Measurements from ENCODE around the gene MTMR4.
"Not testable (repeated sequence)": the region's sequence is repeated elsewhere in the genome, so short reads cannot be mapped to it uniquely, and the experiment has no call there.

The MTMR4 gene

DNA sequence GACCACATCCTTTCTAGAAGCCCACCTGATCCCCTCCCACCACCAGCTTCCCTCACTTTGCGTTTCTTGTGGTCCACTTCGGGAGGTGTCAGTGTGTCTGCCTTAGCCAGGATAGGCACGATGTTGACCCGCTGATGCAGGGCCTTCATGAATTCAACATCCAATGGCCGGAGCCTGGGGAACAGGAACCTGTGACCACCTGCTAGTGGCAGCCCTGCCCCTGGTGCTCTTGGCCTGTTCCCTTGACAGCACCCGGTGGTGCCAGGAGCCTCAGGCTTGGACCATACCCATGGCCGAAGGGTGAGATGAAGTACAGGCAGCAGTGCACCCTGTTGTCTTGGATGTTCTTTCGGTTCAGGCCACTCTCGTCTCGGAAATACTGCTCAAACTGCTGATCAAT, 7.2 kb upstream of the MTMR4 start:
- no peak for DNase-seq

DNA sequence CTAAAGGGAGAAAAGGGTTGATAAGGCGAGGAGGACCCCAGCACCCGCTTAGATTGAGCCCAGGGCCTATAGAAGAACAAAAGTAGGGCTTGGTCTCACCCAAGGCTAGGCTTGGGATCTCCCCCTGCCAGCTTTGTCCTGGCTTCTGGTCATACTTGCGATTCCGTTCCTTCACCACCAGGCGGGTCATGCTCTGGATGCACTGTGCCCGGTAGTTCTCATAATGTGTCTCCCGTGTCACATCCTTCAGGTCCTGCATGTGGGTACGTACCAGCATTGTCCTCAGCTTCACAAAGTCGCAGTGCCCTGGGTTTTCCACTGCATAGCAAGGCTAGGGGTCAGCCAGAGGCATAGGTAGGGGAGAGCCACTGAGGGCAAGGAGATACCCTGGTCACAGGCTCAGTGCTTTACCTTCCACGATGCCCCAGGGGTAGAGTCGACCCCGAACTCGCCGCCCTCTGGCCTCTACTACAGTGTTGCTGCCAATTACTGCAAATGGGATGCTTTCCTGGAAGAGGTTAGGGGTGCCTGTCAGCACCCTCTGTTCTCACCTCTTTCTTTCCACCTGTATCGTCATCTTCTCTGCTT, 6.5 kb upstream of the MTMR4 start:
- DNase-seq: no peak

DNA sequence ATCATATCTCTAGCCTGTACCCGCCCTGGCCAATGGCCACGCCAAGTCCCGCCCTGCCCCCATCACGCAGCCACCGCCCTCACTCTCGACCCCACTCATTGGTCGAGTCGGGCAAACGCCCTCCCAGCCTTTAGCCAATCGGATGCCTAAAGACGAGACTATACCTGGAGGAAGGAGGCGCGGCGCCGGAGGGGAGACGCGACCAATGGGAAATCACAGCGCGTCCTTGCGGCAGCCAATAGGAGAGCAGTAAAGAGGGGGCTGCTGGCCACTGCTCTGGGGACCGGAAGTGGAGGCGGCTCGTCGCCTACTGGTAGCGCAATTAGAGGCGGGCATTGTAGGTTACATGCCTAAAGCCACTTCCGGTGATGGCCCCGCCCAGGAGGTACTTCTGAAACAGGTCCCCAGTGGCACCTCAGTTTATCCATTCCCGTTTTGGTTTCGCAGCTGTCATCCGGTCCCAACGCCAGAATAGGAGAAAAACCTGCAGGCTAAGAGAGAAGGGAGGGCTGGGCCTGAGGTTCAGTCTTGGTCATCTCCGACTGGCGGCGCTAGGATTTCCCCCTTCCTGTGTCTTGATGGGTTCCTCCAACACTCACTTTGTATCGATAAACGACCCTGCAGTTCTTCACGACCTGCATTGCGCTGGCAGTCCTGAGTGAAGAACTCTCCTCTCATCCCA, 3.6 kb upstream of the MTMR4 start:
- DNase-seq: peak; percentile 100

GRCh38 chr17:58517378-58517927, 3.0 kb upstream of the MTMR4 start:
- no peak for DNase-seq

- no peak for DNase-seq
Measured at GRCh38 chr17:58516644-58517377, 2.4 kb upstream of the MTMR4 start.

- DNase-seq: no peak
Measured at GRCh38 chr17:58515286-58515685, 848 bp upstream of the MTMR4 start.

DNA sequence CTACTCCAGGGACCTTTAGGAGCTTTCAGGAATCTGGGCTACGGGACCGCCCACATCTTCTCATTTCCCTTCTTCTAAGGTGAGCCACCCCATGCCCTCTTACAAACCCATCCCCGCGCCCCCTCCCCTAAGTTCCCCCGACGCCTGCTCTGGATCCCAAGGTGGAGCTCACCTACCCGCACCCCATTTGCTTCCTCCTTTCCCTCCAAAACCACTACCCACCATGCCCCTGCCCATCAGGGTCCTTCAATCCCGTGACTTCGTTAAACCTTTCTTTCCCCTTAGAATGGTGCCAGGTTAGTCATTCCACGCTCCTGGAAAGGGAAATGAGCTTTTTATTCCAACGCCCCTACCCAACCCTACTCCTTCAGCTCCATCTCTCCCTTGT, 326 bp upstream of the MTMR4 start:
- DNase-seq: no peak

DNA sequence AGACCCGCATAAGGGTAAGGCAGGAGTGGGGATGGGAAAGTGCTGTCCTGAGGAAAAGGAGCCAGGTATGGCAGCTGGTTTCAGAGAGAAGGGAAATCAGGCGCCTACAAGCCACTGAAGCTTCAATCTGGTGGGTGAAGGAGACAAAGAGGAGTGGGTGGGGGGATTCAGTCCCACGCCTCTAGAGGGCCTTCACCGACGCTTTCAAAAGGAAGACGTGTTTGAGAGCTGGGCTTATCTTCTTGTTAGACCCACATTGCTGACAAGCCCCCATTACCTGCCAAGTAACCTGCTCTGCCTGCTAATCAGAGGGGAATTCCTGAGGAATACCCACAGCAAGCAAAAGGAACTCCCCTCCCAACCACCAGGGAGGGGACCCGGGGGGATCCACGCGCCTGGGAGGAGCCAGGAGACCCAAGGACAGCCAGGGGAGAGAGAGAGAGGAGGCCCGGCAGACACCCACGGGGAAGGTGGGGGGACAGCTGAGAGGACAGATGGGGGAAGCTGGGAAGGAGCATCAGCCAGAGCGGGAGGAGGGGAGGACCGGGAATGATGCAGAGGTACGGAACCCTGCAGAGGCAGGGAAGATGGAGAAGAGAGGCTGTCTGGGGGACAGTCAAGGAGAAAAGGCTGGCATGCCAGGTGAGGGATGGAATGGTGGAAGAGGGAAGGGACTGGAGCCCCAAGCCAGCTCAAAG, 1.0 kb downstream of the MTMR4 start:
- no peak for DNase-seq

DNA sequence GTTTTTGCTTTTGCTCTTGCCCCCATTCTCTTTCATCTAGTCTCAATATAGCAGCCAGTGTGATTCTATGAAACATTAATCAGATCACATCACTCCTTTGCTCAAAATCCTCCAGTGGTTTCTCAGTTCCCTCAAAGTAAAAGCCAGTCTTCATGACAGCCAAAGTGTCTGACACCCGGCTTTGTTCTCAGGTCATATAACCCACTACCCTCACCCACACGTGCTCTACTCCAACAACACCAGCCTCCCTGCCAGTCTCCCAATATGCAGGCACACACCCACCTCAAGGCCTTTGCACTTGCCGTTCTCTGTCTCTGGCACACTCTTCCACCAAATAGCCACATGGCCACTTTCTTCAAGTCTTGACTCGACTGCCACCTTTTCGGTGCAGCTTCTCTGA, 4.4 kb downstream of the MTMR4 start:
- no peak for DNase-seq

DNA sequence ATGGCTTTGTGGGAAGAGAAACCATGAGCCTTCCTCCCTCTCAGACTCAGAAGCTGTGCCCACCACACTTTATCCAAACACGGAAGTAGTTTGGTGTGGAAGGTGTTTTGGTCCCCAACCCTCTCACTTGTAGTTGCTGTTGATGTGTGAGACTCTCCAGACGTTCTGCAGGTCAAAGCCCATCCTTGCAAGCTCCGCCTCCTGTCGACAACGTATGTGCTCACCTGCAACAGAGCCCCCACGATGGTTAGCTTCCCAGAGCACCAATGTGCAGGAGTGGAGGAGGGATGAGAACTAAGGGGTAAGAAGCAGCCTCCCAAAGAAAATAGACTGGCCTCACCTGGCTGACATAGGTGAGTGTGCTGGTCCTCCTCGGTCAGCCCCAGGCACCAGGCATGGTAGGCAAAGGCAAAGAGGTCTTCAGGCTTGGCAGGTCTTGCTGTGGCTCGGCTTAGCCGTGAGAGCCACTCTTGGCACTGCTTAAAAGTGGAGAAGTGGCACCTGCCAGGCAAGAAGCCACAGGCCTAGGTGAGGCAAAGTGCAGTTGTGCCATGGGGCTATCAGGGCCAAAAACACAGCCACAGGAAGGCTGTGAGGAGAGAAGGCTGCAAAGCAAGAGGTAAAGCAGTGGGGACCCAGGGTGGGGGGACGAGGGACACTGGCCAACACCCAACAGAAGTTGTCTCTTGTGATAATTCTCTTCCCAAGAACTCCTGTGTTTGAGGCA, 5.9 kb downstream of the MTMR4 start:
- no peak for DNase-seq

GRCh38 chr17:58507123-58507634, 7.3 kb downstream of the MTMR4 start:
- peak; percentile 21 for DNase-seq

DNA sequence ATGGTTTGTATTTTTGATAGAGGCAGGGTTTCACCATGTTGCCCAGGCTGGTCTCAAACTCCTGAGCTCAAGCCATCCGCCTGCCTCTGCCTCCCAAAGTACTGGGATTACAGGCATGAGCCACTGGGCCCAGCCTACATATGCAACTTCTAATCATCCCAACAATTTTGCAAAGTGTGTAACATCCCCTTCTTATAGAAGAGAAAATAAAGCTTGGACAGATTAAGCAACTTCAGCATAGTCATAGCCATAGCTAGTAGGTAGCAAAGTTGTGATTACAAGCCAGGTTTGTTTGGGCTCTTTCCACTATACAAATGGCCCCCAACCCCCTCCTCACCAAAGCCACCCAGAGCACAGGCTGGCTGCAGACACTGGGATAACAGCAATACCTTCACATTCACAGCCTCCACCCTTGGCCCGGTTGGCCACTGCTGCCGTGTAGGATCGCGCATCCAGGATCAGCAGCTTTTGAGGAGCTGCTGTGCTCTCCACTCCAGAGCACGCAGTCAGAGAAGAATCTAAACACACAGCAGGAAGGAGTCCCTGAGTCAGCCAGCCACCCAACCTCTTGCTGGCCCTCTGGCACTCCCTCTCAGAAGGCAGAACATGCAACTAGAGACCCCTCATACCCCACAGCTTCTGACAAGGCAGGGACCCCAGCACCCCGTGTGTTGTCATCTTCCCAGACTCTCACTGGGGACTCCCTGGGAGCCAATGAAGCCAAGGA, 7.9 kb downstream of the MTMR4 start:
- no peak for DNase-seq

DNA sequence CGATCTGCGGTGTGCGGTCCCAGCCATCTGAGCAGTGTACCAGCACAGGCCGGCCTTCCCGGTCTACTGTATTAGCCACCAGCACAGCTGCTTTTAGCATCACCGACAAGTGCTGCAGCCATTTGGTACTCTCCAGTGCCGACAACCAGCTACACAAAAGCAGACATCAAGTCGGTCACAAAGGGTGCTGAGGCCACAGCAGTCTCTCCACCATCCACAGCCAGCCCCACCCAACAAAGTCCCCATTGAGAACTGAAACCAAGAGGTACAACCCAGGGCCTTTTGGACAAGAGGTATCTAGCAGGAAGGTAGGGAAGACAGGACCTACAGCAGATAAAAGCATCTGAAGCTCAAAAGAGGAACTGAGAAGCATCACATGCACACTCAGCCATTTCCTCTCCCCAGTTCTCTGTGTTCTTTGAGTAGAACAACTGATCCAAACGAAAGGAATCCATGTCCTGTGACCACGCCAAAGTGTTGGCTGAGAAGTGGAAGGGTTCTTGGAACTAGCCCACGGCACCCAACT, 9.5 kb downstream of the MTMR4 start:
- DNase-seq: peak; percentile 13

- DNase-seq: no peak
Measured at GRCh38 chr17:58503866-58504265, 10.6 kb downstream of the MTMR4 start.

DNA sequence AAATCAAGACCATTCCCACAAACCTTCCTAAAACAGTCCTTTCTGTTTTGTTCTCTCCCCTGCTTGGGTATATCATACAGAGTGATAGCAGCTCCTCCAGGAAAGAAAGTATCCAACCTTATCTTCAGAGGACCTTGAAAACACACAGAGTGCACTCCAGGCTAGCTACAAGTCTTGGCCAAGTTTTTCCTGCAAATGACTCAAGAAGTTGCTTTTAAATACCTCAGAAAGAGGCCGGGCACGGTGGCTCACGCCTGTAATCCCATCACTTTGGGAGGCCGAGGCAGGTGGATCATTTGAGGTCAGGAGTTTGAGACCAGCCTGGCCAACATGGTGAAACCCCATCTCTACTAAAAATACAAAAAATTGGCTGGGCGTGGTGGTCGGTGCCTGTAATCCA, 11.3 kb downstream of the MTMR4 start:
- not testable (repeated sequence) for DNase-seq

GRCh38 chr17:58501451-58501850, 13.0 kb downstream of the MTMR4 start:
- no peak for DNase-seq

DNA sequence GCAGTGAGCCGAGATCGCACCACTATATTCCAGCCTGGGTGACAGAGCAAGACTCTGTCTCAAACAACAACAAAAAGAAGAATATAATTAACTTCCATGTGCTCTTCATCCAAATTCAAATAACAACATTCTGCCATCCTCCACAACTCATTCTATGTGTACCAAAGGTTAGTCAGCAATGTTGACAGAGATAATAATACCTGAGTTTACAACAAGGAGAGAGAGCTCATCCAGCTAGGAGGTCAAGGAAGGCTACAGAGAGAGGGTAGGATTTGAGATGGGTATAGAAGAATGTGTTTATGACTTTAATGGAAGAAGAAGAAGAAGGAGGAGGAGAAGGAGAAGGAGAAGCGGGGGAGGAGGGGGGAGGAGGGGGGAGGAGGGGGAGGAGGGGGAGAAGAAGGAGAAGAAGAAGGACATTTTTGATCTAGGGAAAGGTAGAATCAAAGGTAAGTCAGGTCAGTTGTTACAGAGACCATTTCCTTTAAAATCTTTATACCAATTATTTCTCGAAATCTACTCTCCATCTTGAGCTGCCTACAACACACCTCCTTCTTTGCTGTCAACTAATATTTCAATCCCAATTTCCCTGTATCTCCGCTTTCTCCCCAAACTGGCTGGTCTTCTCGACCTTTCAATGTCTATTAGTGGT, 16.1 kb downstream of the MTMR4 start:
- DNase-seq: no peak

DNA sequence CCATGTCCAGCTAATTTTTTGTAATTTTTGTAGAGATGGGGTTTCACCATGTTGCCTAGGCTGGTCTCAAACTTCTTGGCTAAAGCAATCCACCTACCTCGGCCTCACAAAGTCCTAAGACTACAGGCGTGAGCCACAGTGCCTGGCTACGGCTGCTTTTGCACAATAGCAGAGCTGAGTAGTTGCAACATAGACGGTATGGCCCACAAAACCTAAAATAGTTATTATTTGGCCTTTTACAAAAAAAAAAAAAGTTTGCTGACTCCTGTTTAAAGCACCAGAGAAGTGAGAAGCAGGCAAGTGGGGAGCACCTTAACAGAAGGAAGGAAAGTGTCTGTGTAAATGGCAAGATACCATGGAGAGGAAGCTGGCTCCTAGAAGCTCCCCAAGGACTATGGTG, 20.9 kb downstream of the MTMR4 start:
- DNase-seq: no peak

GRCh38 chr17:58492238-58493121, 22.0 kb downstream of the MTMR4 start:
- no peak for DNase-seq

DNA sequence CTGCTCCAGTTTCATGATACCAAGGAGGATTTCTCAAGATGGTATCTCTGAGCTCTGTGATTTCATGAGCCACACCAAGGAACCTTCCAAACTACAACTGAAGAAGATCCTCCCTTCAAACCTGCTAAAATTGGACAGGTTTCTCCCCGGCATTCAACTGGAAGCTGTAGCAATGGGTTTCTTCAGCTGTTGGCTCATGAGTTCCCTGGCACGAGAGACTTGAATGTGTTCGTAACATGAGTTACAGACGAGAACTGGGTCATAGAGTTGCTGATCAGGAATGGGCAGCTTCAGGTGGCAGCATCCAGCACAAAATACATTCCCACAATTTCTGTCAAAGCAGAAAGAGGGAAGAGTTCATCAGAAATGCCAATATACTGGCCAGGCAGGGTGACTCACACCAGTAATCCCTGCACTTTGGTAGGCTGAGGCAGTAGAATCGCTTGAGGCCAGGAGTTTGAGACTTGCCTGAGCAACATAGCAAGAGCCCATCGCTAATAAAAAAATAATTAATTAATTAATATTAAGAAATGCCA, 22.9 kb downstream of the MTMR4 start:
- DNase-seq: no peak

Measured in CD4-positive, alpha-beta T cell treated with Interferon gamma for 1 hour (primary cell).